SJSA1 (cell line): ENCODE results near the gene ECHDC3. TPM values are rescaled to one million over a fixed set of nuclear protein-coding genes. Genes with fewer than 3 reads are reported as not detected.
"Not testable (repeated sequence)": the region's sequence is repeated elsewhere in the genome, so short reads cannot be mapped to it uniquely, and the experiment has no call there.

ENCODE experiments used
- DNase-seq, 2 experiments: peaks; one replicate each; pipeline ENCODE4 v3.0.0-alpha.2; 2015 to 2020; ENCODE audit warnings: low spot score in 2 of 2, low read depth in 1 of 2
- H3K27ac ChIP-seq: fragments of 250-450 bp; sonication (Bioruptor Pico); 2 replicates; pipeline ENCODE4 v1.5.1; 2020; ENCODE audit warnings: mild to moderate bottlenecking, moderate library complexity
- H3K27me3 ChIP-seq: fragments of 250-450 bp; sonication (Bioruptor Pico); replicated peaks from 2 replicates; pipeline ENCODE4 v1.5.1; 2020; ENCODE audit warnings: mild to moderate bottlenecking, moderate library complexity
- H3K36me3 ChIP-seq: fragments of 250-450 bp; sonication (Bioruptor Pico); 2 replicates; pipeline ENCODE4 v1.5.1; 2020; ENCODE audit warnings: mild to moderate bottlenecking
- H3K4me1 ChIP-seq: fragments of 250-450 bp; sonication (Bioruptor Pico); replicated peaks from 2 replicates; pipeline ENCODE4 v1.6.1; 2021; ENCODE audit warnings: mild to moderate bottlenecking
- H3K4me3 ChIP-seq: fragments of 250-450 bp; sonication (Bioruptor Pico); 2 replicates; pipeline ENCODE4 v1.5.1; 2020; ENCODE audit warnings: mild to moderate bottlenecking
- H3K9me3 ChIP-seq: fragments of 250-450 bp; sonication (Bioruptor Pico); replicated peaks from 2 replicates; pipeline ENCODE4 v1.5.1; 2020; ENCODE audit warnings: mild to moderate bottlenecking
- total RNA-seq: library from RNA; depleted of rRNA; stranded (reverse); fragments of >200 nt; shearing (Covaris generic); gene quantifications from 2 replicates; pipeline ENCODE4 v1.2.3, GENCODE V29; 2014

Gene ECHDC3
- total RNA-seq, 1 experiment from 2014 or later = 25.7 TPM

- Histone ChIP-seq H3K4me1 (no peaks in the 10 kb centered on the region), H3K27ac (no peak overlapping the region), H3K4me3 (no peak overlapping the region), H3K36me3 (no peaks in the 10 kb centered on the region), H3K9me3 (no peaks in the 10 kb centered on the region), H3K27me3 (peaks cover 7% of the 10 kb centered on the region; the same call in 1 of the 2 replicates)
- peak in 1 of 2 experiments; percentile 29 for DNase-seq
Measured at GRCh38 chr10:11724938-11725776, 17.0 kb upstream of the ECHDC3 start.

DNA sequence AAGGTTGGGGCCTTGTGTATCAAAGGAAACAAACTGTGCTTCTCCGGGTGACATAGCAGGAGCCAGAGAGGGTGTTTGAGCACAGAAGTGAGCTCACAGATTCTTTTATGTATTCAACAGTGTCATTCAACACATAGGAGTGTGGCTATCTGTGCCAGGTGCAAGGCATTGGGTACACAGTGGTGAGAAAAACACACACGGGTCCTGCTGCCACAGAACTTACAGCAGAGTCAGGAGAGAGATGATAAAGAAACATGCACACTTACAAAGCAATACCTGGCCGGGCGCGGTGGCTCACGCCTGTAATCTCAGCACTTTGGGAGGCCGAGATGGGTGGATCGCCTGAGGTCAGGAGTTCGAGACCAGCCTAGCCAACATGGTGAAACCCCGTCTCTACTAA, 16.3 kb upstream of the ECHDC3 start:
- Histone ChIP-seq H3K27me3 (peaks cover 7% of the 10 kb centered on the region; the same call in 1 of the 2 replicates), H3K4me1 (no peaks in the 10 kb centered on the region), H3K4me3 (no peak overlapping the region), H3K27ac (no peak overlapping the region), H3K9me3 (no peaks in the 10 kb centered on the region), H3K36me3 (no peaks in the 10 kb centered on the region)
- no peak for DNase-seq

DNA sequence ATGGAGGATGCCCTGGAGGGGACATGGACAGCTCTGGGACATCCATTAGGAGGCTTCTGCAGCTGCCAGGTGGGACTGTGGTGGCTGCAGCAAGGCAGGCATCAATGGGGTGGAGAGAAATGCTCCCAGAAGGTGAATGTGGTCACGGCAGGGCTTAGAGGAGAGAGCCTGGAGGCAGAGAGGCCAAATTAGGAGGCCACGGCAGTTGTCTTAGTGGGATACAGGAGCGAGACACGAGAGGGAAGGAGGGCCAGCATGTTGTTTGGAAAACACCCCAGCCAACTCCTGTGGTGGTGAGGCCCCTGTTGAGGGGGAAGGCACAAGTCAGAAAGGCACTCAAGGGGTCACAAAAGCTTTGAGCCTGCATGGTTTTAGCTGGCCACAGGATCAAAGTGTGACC, 14.6 kb upstream of the ECHDC3 start:
- H3K27me3 ChIP-seq = peaks cover 7% of the 10 kb centered on the region; the same call in 1 of the 2 replicates
- no peak for DNase-seq

GRCh38 chr10:11728353-11728752, 13.8 kb upstream of the ECHDC3 start:
- H3K27ac ChIP-seq = no peak overlapping the region
- no peaks in the 10 kb centered on the region for H3K4me1 ChIP-seq
- H3K27me3 ChIP-seq = peaks cover 7% of the 10 kb centered on the region; the same call in 1 of the 2 replicates
- no peak for DNase-seq
- no peaks in the 10 kb centered on the region for H3K36me3 ChIP-seq
- H3K4me3 ChIP-seq = no peak overlapping the region
- no peaks in the 10 kb centered on the region for H3K9me3 ChIP-seq

More for the DNA sequence above, 14.6 kb upstream of the ECHDC3 start:
- H3K4me1 ChIP-seq = no peaks in the 10 kb centered on the region
- no peak overlapping the region for H3K27ac ChIP-seq
- no peaks in the 10 kb centered on the region for H3K36me3 ChIP-seq
- H3K4me3 ChIP-seq = no peak overlapping the region
- no peaks in the 10 kb centered on the region for H3K9me3 ChIP-seq

DNA sequence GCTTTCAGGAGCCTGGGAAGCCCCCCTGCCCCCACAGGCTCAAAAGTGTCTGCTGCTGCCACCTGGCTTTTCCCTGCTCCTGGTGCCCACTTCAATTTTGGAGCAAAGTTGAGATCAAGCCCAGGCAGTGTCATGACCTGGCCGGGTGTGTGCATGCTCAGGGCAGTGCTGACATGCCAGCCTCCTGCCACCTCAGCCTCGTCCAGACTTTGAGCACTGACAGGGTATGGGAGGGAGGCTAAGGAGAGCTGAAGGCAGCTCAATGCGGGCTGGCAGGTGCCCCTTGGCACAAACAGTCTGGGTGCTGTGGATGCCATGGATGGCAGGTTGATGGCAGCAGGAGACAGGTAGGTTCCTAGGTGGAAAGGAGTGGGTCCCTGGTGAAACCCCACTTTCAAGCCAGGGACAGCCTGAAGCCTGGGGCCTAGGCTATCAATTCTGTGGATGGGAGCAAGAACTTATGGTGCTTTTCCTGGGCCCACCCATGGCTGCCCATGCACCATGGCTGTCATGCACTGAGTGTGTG, 12.3 kb upstream of the ECHDC3 start:
- no peak for DNase-seq
- Histone ChIP-seq H3K9me3 (no peaks in the 10 kb centered on the region), H3K27ac (no peak overlapping the region), H3K27me3 (0 out of 2 replicates have a peak, but pooled peaks cover 2% of the 10 kb centered on the region), H3K4me3 (no peak overlapping the region), H3K36me3 (no peaks in the 10 kb centered on the region), H3K4me1 (no peaks in the 10 kb centered on the region)

DNA sequence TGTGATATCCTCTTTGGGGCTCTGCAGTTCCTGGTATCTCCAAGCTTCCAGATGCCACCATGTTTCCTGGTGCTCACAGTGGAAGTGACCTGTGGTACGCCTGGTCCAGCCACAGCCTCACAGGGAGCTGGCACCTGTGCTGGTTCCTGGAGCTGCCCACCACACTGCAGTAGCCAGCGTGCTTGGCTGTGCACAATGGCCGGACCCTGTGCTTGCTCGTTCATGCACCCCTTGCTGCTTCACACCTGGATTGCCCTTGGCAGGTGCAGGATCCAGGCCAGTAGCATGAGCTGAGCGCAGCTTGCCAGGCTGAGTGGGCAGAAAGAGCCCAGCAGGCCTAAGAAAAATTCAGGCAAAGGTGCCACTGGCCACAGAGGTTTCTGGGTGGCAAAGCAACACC, 11.4 kb upstream of the ECHDC3 start:
- no peaks in the 10 kb centered on the region for H3K36me3 ChIP-seq
- H3K4me3 ChIP-seq = no peak overlapping the region
- no peaks in the 10 kb centered on the region for H3K4me1 ChIP-seq
- no peak overlapping the region for H3K27ac ChIP-seq
- no peak for DNase-seq
- 0 out of 2 replicates have a peak, but pooled peaks cover 2% of the 10 kb centered on the region for H3K27me3 ChIP-seq
- H3K9me3 ChIP-seq = no peaks in the 10 kb centered on the region

DNA sequence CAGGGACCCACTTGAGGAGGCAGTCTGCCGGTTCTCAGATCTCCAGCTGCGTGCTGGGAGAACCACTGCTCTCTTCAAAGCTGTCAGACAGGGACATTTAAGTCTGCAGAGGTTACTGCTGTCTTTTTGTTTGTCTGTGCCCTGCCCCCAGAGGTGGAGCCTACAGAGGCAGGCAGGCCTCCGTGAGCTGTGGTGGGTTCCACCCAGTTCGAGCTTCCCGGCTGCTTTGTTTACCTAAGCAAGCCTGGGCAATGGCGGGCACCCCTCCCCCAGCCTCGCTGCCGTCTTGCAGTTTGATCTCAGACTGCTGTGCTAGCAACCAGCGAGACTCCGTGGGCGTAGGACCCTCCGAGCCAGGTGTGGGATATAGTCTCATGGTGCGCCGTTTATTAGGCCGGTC, 5.4 kb upstream of the ECHDC3 start:
- H3K27me3 ChIP-seq, DNase-seq, H3K4me3 ChIP-seq, H3K9me3 ChIP-seq, H3K27ac ChIP-seq, H3K36me3 ChIP-seq, H3K4me1 ChIP-seq: not testable (repeated sequence)

DNA sequence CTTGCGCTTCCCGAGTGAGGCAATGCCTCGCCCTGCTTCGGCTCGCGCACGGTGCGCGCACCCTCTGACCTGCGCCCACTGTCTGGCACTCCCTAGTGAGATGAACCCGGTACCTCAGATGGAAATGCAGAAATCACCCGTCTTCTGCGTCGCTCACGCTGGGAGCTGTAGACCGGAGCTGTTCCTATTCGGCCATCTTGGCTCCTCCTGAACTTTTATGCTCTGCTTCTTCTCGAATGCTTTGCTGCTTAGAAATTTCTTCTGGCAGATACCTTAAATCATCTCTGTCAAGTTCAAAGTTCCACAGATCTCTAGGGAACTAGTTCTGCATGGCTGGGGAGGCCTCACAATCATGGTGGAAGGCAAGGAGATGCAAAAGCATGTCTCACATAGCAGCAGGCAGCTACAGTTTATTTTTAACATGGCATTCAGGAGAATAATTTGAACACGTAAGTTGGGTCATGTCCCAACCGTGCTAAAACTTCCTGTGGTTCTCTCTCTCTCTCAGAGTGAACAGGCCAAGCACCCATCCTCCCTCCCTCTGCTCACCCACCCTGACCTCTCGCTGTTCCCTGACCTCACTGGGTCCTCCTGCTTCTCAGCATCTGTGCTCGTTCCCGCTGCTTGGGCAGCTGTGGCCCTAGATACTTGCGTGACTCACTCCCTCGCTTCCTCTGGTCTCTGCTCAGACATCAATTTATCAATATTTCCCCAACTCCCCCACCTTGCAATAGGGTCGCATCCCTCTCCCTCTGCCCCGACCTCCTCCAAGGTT, 4.7 kb upstream of the ECHDC3 start:
- not testable (repeated sequence) for H3K36me3 ChIP-seq, H3K4me1 ChIP-seq, H3K9me3 ChIP-seq, H3K27ac ChIP-seq, H3K27me3 ChIP-seq, H3K4me3 ChIP-seq, DNase-seq

- Histone ChIP-seq H3K4me1 (peaks cover 18% of the 10 kb centered on the region), H3K27ac (no peak overlapping the region), H3K27me3 (no peaks in the 10 kb centered on the region), H3K9me3 (no peaks in the 10 kb centered on the region), H3K36me3 (peaks cover 16% of the 10 kb centered on the region; the same call in 1 of the 2 replicates), H3K4me3 (no peak overlapping the region)
- DNase-seq = no peak
Measured at GRCh38 chr10:11740907-11741306, 1.3 kb upstream of the ECHDC3 start.

DNA sequence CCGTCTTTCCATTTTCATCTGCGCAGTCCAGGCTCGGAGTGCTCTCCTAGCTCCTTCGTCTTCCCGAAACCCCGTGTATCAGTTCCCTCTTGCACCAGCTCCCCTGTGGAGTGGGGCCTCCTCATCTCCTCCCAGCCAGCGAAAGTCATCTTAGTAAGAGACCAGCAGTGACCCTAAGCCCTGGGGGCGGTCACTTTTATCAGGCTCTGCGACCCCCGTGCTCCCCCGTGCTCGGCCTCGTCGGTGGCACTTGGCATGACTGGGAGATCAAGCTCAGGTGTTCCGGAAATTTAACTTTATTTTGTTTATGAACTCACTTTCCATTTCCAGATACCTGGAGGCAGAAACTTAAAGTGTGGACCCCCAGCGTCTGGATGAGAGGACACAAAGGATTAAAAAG, 574 bp upstream of the ECHDC3 start:
- Histone ChIP-seq H3K9me3 (no peaks in the 10 kb centered on the region), H3K4me3 (peak overlapping the region; percentile 86), H3K36me3 (peaks cover 16% of the 10 kb centered on the region; the same call in 1 of the 2 replicates), H3K27ac (no peak overlapping the region), H3K27me3 (no peaks in the 10 kb centered on the region), H3K4me1 (peaks cover 18% of the 10 kb centered on the region)
- no peak for DNase-seq

DNA sequence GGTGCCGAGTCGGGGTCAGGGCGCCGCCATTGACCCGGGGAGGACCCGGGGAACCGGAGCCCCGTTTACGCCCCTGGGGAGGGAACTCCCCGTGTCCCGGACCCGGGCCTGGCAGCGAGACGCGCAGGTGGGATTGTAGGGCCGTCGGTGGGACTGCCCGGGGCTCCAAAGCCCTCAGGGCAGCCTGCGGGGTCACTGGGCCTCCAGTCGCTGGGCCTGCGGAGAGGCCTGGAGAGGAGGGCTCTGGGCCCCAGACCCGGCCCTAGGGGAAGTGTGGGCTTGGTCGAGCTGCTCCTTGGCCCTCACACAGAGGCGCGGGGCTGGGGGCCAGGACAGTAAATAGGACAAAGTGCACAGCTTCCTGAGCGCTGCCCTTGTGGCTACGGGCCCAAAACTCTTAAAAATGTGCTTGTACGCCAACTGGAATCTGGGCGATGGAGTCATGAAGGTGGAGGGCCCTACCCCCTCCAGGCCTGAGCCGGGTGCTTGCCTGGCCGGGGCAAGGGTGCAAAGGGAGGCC, 657 bp downstream of the ECHDC3 start:
- peaks cover 19% of the 10 kb centered on the region for H3K36me3 ChIP-seq
- no peaks in the 10 kb centered on the region for H3K27me3 ChIP-seq
- peak overlapping the region; percentile 63 for H3K27ac ChIP-seq
- DNase-seq = no peak
- peaks cover 18% of the 10 kb centered on the region for H3K4me1 ChIP-seq
- H3K4me3 ChIP-seq = peak overlapping the region; percentile 86
- no peaks in the 10 kb centered on the region for H3K9me3 ChIP-seq

GRCh38 chr10:11743461-11744338, 1.5 kb downstream of the ECHDC3 start:
- Histone ChIP-seq H3K9me3 (no peaks in the 10 kb centered on the region), H3K27ac (no peak overlapping the region), H3K4me3 (peak overlapping the region; percentile 86), H3K36me3 (peaks cover 25% of the 10 kb centered on the region), H3K27me3 (no peaks in the 10 kb centered on the region), H3K4me1 (peaks cover 18% of the 10 kb centered on the region)
- DNase-seq = no peak

DNA sequence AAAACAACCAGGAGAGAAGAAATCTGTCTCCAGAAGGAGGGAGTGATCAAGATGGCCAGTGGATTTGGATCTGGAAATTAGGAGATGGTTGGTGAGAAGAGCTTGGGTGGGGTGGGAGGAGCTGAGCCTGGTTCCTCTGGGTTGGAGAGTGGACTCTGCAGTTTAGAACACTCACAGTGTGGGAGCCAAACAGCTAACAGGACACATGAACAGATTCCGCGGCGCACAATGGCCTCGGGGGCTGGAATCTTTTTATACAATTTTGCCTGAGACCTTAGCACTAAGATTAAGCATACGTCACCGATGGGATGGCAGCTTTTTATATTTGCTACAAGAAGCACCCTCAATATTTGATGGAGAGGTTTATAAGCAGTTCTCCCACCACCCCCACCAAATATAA, 2.9 kb downstream of the ECHDC3 start:
- DNase-seq = no peak
- H3K27me3 ChIP-seq = no peaks in the 10 kb centered on the region
- peaks cover 33% of the 10 kb centered on the region for H3K36me3 ChIP-seq
- H3K27ac ChIP-seq = no peak overlapping the region
- H3K4me1 ChIP-seq = peaks cover 18% of the 10 kb centered on the region
- H3K9me3 ChIP-seq = no peaks in the 10 kb centered on the region
- no peak overlapping the region for H3K4me3 ChIP-seq
